Cardiac muscle cell (in vitro differentiated cells and primary cell): ENCODE measurements around the gene DAB2IP. TPM values are rescaled to one million over a fixed set of nuclear protein-coding genes. Genes with fewer than 3 reads are reported as not detected.
A peak's percentile ranks its signal among the peaks of the same experiment; 100 is the strongest.
"Not testable (repeated sequence)": the region's sequence is repeated elsewhere in the genome, so short reads cannot be mapped to it uniquely, and the experiment has no call there.

ENCODE experiments used
- DNase-seq, 2 donors: peaks; one replicate each; pipeline versions ENCODE4 v3.0.0 to v3.0.0-alpha.2; 2010 to 2017; ENCODE audit warnings: low read depth in 1 of 2, low spot score in 1 of 2
- H3K27ac ChIP-seq: fragments of 200-600 bp; sonication (generic); 2 replicates; pipeline ENCODE4 v1.5.1; 2016
- H3K27me3 ChIP-seq: fragments of 200-600 bp; sonication (generic); 2 replicates; pipeline ENCODE4 v1.6.0; 2016; ENCODE audit warnings: control low read depth
- H3K36me3 ChIP-seq: fragments of 200-600 bp; sonication (generic); 2 replicates; pipeline ENCODE4 v1.5.1; 2016; ENCODE audit warnings: control low read depth
- H3K4me1 ChIP-seq: fragments of 200-600 bp; sonication (generic); 2 replicates; pipeline ENCODE4 v1.8.1; 2017; ENCODE audit warnings: low read depth, mild to moderate bottlenecking, mixed run types
- H3K4me3 ChIP-seq: fragments of 200-600 bp; sonication (generic); 2 replicates; pipeline ENCODE4 v1.5.1; 2016; ENCODE audit warnings: mild to moderate bottlenecking
- H3K9me3 ChIP-seq: fragments of 200-600 bp; sonication (generic); 2 replicates; pipeline ENCODE4 v1.5.1; 2017; ENCODE audit warnings: low read depth, mild to moderate bottlenecking, control low read depth
- CTCF ChIP-seq: IDR thresholded peaks from 2 replicates; pipeline ENCODE4 v1.5.1; 2012; ENCODE audit warnings: low read depth, mild to moderate bottlenecking, low read length
- polyA plus RNA-seq: library from polyadenylated mRNA; unstranded; fragments of >200 nt; fragmentation: Nextera tagmentation; extraction: Ambion mirVana; gene quantifications from 2 replicates; pipeline ENCODE4 v1.2.1, GENCODE V29; 2016
- total RNA-seq: library from RNA; depleted of rRNA; stranded (reverse); fragments of >200 nt; gene quantifications from 2 replicates; pipeline ENCODE4 v1.2.3, GENCODE V29; 2016

The DAB2IP gene
- total and polyA plus RNA-seq, 2 experiments from 2014 or later = 25.7 to 105 TPM

GRCh38 chr9:121616123-121616755 is 35.2 kb upstream of the DAB2IP start:
- no peak for DNase-seq
- H3K27me3 ChIP-seq = no peaks in the 10 kb centered on the region
- H3K36me3 ChIP-seq = no peaks in the 10 kb centered on the region
- peaks cover 44% of the 10 kb centered on the region for H3K4me1 ChIP-seq
- TF ChIP-seq CTCF = no peak
- H3K27ac ChIP-seq = peak overlapping the region; percentile 89
- H3K4me3 ChIP-seq = no peak overlapping the region
- H3K9me3 ChIP-seq = no peaks in the 10 kb centered on the region

GRCh38 chr9:121618504-121618903 is 32.9 kb upstream of the DAB2IP start:
- H3K36me3 ChIP-seq = no peaks in the 10 kb centered on the region
- peak overlapping the region; percentile 89 for H3K27ac ChIP-seq
- H3K4me3 ChIP-seq = no peak overlapping the region
- no peak for DNase-seq
- H3K9me3 ChIP-seq = no peaks in the 10 kb centered on the region
- peaks cover 33% of the 10 kb centered on the region for H3K4me1 ChIP-seq
- TF ChIP-seq CTCF = no peak
- no peaks in the 10 kb centered on the region for H3K27me3 ChIP-seq

GRCh38 chr9:121618910-121619309 is 32.5 kb upstream of the DAB2IP start:
- DNase-seq, H3K36me3 ChIP-seq, H3K4me3 ChIP-seq, H3K9me3 ChIP-seq, H3K27me3 ChIP-seq: not testable (repeated sequence)
- peaks cover 30% of the 10 kb centered on the region for H3K4me1 ChIP-seq
- H3K27ac ChIP-seq = peak overlapping the region; percentile 72

- H3K9me3 ChIP-seq = no peaks in the 10 kb centered on the region
- H3K36me3 ChIP-seq = no peaks in the 10 kb centered on the region
- no peak for TF ChIP-seq CTCF
- no peak for DNase-seq
- no peak overlapping the region for H3K4me3 ChIP-seq
- H3K27ac ChIP-seq = peak overlapping the region; percentile 72
- peaks cover 30% of the 10 kb centered on the region for H3K4me1 ChIP-seq
- H3K27me3 ChIP-seq = no peaks in the 10 kb centered on the region
These were observed 31.7 kb upstream of the DAB2IP start for GRCh38 chr9:121619545-121620324.

- DNase-seq = no peak
- Histone ChIP-seq H3K27ac (peak overlapping the region; percentile 72), H3K9me3 (no peaks in the 10 kb centered on the region), H3K4me1 (peaks cover 27% of the 10 kb centered on the region), H3K4me3 (no peak overlapping the region), H3K27me3 (no peaks in the 10 kb centered on the region), H3K36me3 (no peaks in the 10 kb centered on the region)
- no peak for TF ChIP-seq CTCF
These were observed 31.1 kb upstream of the DAB2IP start for GRCh38 chr9:121620325-121620673.

- no peak overlapping the region for H3K4me3 ChIP-seq
- H3K36me3 ChIP-seq = no peaks in the 10 kb centered on the region
- TF ChIP-seq CTCF = peak; percentile 55
- peaks cover 26% of the 10 kb centered on the region for H3K4me1 ChIP-seq
- DNase-seq = peak; percentile 49 to 52
- H3K9me3 ChIP-seq = no peaks in the 10 kb centered on the region
- H3K27me3 ChIP-seq = no peaks in the 10 kb centered on the region
- peak overlapping the region; percentile 72 for H3K27ac ChIP-seq
These were observed 30.5 kb upstream of the DAB2IP start for GRCh38 chr9:121620777-121621449.
